Esophagus (tissue), 2 donors: Measurements from ENCODE around the gene VWA3A. TPM values are rescaled to one million over a fixed set of nuclear protein-coding genes. Genes with fewer than 3 reads are reported as not detected.
"Not testable (repeated sequence)": the region's sequence is repeated elsewhere in the genome, so short reads cannot be mapped to it uniquely, and the experiment has no call there.

Source experiments
- H3K27ac ChIP-seq, 2 donors: one replicate each; pipeline ENCODE4 v1.5.1; 2013; ENCODE audit warnings: low read depth in 2 of 2, mild to moderate bottlenecking in 2 of 2, inconsistent platforms in 1 of 2, low read length in 1 of 2, moderate library complexity in 1 of 2
- H3K27me3 ChIP-seq, 2 donors: one replicate each; pipeline ENCODE4 v1.6.1; 2013; ENCODE audit warnings: low read length in 2 of 2, control low read depth in 1 of 2, mild to moderate bottlenecking in 1 of 2; ENCODE audit not compliant: insufficient read depth in 2 of 2, control insufficient read depth in 1 of 2
- H3K36me3 ChIP-seq, 2 donors: one replicate each; pipeline ENCODE4 v1.6.1; 2013; ENCODE audit warnings: low read length in 1 of 2; ENCODE audit not compliant: control insufficient read depth in 2 of 2, insufficient read depth in 2 of 2
- H3K4me1 ChIP-seq, 2 donors: one replicate each; pipeline ENCODE4 v1.6.1; 2013; ENCODE audit warnings: low read length in 1 of 2; ENCODE audit not compliant: control insufficient read depth in 2 of 2, insufficient read depth in 2 of 2
- H3K4me3 ChIP-seq, 2 donors: one replicate each; pipeline ENCODE4 v1.5.1; 2013; ENCODE audit warnings: low read length in 2 of 2, mild to moderate bottlenecking in 2 of 2, low read depth in 1 of 2, moderate library complexity in 1 of 2
- H3K9me3 ChIP-seq, 2 donors: one replicate each; pipeline ENCODE4 v1.6.1; 2013; ENCODE audit warnings: mild to moderate bottlenecking in 2 of 2, low read depth in 1 of 2, low read length in 1 of 2, moderate library complexity in 1 of 2; ENCODE audit not compliant: control insufficient read depth in 2 of 2, insufficient read depth in 1 of 2
- WGBS, 2 donors: extraction: QIAGEN DNeasy Blood & Tissue Kit; methylation state at CpG; one replicate each; pipeline ENCODE4 v1.1.7; 2013; 5-methylcytosine and 5-hydroxymethylcytosine counted together
- polyA plus RNA-seq, 2 donors: library from polyadenylated mRNA; stranded (reverse); fragments of 200-250 nt; gene quantifications; one replicate each; pipeline ENCODE4 v1.2.3, GENCODE V29; 2013
- donor health status: healthy with polysubstance abuse.
- donor health status: Bipolar disorder and iron deficiency.

The VWA3A gene
- polyA plus RNA-seq, 2 donors: 0.01 to 0.24 TPM

DNA sequence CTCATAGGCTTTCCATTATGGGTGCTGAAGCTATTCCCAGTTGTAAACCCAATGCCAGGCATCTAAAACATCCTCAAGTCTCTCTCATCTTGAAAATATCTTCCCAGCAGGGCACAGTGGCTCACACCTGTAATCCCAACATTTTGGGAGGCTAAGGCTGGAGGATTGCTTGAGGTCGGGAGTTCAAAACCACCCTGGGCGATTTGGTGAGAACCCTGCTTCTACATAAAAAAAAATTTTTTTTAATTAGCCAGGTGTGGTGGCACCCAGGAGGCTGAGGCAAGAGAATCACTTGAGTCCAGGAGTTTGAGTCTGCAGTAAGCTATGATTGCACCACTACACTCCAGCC lies 100.7 kb downstream of the VWA3A start:
- Histone ChIP-seq H3K36me3 (no peaks in the 10 kb centered on the region), H3K4me3 (no peak overlapping the region), H3K27ac (peak overlapping the region; percentile 58 to 86), H3K27me3 (no peaks in the 10 kb centered on the region), H3K4me1 (peaks cover 2% of the 10 kb centered on the region in 2 donors), H3K9me3 (no peaks in the 10 kb centered on the region)
- WGBS, 2 donors: 90% methylated on average over 2 of the region's 2 CpGs

DNA sequence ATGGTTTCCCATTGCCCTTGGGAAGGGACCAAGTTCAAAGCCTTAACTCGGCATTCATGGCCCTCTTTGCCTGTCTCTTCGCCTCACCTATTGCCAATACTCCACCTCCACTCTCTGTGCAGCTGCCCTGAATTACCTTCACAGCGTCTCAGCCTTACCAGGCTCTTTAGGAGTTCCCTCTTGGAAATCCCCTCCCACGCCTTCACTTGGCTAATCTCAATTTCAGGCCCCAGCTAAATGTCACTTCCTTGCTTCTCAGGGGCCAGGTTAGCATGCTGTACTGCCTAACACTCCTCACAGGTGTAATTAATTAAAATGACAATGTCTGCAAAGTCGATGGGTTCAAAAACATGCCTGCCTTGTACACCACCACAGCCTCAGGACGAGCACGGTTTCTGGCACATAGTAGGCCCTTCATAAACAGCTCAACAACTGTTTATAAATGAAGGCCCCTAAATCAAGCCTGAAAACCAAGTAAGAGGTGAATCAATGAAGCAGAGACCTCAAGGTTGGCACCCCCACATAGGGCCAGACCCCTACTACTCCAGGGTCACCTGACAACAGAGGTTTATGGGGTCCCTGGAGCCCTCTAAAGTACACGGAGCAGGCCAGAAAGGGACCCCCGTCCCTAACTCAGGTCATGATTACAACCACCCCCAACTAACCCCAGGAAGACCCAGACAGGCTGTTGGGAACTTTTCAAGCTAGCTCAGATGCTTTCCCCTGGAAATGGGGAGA lies 102.5 kb downstream of the VWA3A start:
- H3K4me3 ChIP-seq: no peak overlapping the region
- H3K27ac ChIP-seq: peak overlapping the region; percentile 36
- no peaks in the 10 kb centered on the region for H3K4me1 ChIP-seq
- H3K27me3 ChIP-seq: no peaks in the 10 kb centered on the region
- 65 to 69% methylated on average over 9 of the region's 9 CpGs for WGBS, 2 donors
- no peaks in the 10 kb centered on the region for H3K9me3 ChIP-seq
- no peaks in the 10 kb centered on the region for H3K36me3 ChIP-seq

DNA sequence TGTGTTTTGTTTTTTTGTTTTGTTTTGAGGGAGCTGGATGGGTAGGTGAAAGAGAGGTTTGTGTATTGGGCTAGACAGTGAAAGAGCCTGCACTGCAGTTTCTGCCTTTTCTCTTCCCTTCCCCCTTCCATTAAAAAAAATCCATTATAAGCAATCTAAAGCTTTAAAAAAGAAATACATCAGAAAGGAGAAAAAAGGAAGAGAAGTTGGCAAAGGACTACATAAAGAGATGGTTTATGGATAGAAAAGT lies 103.0 kb downstream of the VWA3A start:
- Histone ChIP-seq H3K4me3 (no peak overlapping the region), H3K27me3 (no peaks in the 10 kb centered on the region), H3K27ac (peak overlapping the region; percentile 60 to 69), H3K9me3 (no peaks in the 10 kb centered on the region), H3K36me3 (no peaks in the 10 kb centered on the region), H3K4me1 (no peaks in the 10 kb centered on the region)

DNA sequence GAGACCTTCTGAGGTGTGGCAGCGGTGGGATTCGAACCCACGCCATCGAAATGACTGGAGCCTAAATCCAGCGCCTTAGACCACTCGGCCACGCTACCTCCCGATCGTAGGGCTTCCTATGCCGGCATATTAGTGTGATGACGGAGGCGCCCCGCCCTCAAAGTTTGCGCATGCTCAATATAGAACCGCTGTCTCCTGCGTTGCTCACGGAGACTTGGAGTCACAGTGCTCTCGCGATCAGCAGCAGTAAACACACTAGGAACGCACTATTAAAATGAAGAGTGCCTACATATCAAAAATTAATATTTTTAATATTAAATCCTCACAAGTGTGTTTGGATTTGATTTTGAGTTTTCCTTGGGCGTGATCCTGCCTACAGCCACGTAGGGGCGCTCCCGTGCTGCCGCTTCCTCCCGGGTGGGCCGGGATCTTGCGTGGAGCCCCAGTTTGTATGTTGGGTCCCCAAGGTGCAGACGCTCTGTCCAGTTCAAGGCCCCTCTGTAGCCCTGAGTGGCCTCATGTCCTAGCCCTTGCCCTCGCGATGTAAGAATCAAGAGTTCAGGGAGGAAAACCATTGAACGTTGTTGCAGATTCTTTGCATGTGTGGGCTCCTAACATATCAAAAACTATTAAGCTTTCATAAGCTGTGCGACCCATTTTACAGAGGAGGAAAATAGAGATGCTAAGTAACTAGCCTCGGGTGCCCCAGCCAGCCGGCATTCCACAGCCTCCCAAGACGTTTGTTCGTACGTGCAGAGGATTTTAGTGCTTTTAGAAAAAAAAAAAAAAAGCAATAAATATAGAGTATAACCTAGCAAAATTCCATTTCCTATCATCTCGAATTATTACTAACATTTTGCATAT lies 103.6 kb downstream of the VWA3A start:
- H3K4me1 ChIP-seq: no peaks in the 10 kb centered on the region
- H3K27me3 ChIP-seq: no peaks in the 10 kb centered on the region
- WGBS, 2 donors: 2% methylated on average over 39 of the region's 39 CpGs
- no peaks in the 10 kb centered on the region for H3K9me3 ChIP-seq
- H3K4me3 ChIP-seq: peak overlapping the region; percentile 47 to 64
- H3K36me3 ChIP-seq: no peaks in the 10 kb centered on the region
- peak overlapping the region; percentile 60 to 69 for H3K27ac ChIP-seq

DNA sequence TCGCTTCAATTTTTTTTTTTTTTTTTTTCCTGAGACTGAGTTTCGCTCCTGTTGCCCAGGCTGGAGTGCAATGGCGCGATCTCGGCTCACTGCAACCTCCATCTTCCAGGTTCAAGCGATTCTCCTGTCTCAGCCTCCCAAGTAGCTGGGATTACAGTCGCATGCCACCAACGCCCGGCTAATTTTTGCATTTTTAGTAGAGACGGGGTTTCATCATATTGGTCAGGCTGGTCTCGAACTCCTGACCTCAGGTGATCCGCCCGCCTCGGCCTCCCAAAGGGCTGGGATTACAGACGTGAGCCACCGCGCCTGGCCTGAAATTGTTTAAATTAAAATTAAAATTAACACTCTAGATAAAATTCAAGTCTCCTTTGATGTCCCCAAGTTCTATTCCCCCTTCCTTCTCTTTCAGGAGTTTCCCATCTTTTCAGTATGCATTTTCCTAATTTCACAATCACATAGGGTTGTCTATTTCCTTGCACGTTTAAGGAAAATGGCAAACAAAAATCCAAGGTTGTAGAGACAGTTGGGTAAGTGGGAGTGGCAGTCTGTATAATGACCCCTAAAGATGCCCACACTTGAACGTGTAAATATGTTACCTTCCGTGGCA lies 104.3 kb downstream of the VWA3A start:
- H3K36me3 ChIP-seq, H3K4me3 ChIP-seq, H3K4me1 ChIP-seq, H3K27me3 ChIP-seq, H3K9me3 ChIP-seq, H3K27ac ChIP-seq: not testable (repeated sequence)
- 37 to 39% methylated on average over 20 of the region's 20 CpGs for WGBS, 2 donors

DNA sequence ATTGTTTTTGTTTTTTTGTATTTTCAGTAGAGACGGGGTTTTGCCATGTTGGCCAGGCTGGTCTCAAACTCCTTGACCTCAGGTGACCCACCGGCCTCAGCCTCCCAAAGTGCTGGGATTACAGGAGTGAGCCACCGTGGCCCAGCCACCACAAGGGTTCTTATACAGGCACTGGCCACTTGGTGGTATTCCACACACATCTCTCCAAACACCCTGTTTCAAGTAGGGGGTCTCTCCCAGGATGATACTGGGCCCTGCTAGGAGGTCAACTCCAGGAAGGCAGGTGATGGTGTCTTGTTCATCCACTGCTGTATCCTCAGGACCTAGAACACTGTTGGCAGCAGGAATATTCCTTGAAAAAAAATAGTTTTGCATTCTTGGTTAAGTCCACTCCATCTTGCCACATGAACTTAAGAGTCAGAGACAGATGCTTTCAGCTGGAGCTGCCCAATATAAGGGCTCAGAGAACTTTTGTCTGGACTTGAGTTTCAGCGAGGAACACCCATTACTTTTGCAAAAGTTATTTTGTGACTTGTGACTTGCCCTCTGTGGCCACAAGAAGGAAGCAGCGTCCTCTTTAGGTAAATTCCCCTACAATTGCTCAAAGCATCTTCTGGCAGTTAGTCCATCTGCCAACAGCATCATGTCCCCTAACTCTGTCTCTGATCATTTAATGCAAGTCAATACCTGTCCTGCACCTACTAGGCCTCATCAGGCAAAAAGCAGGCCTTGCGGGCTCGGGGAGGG lies 106.4 kb downstream of the VWA3A start:
- no peaks in the 10 kb centered on the region for H3K4me1 ChIP-seq
- WGBS, 2 donors: 63 to 67% methylated on average over 7 of the region's 7 CpGs
- H3K27ac ChIP-seq: peak overlapping the region; percentile 85 to 87
- H3K9me3 ChIP-seq: no peaks in the 10 kb centered on the region
- H3K27me3 ChIP-seq: no peaks in the 10 kb centered on the region
- no peaks in the 10 kb centered on the region for H3K36me3 ChIP-seq
- H3K4me3 ChIP-seq: no peak overlapping the region

DNA sequence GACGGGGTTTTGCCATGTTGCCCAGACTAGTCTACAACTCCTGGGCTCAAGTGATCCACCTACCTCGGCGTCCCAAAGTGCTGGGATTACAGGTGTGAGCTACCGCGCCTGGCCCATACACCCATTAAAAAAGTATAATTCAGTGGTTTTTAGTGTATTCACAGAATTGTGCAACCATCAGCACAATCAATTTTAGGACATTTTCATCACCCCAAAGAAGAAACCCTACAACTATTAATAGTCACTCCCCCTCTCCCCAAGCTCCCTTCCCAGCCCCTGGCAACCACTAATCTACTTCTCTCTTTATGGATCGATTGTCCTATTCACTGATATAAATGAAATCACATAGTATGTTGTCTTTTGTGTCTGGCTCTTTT lies 109.9 kb downstream of the VWA3A start:
- Histone ChIP-seq H3K36me3 (no peaks in the 10 kb centered on the region), H3K4me1 (no peaks in the 10 kb centered on the region), H3K27me3 (no peaks in the 10 kb centered on the region), H3K4me3 (no peak overlapping the region), H3K9me3 (no peaks in the 10 kb centered on the region), H3K27ac (no peak overlapping the region)
- WGBS, 2 donors: 74 to 83% methylated on average over 6 of the region's 6 CpGs

DNA sequence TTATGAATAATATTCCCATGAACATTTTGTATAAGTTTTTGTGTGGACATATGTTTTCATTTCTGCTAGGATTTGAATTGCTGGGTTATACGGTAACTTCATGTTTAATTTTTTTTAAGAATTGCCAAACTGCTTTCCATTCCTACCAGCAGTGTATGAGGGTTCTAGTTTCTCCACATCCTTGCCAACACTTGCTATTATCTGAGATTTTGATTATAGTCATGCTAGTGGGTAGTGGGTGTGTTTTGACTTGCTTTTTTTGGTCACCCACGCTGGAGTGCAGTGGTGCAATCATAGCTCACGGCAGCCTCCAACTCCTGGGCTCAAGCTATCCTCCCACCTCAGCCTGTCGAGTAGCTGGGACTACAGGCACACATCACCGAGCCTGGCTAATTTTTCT lies 110.8 kb downstream of the VWA3A start:
- no peaks in the 10 kb centered on the region for H3K9me3 ChIP-seq
- no peak overlapping the region for H3K4me3 ChIP-seq
- H3K4me1 ChIP-seq: peaks cover 0 to 4% of the 10 kb centered on the region in 2 donors
- no peaks in the 10 kb centered on the region for H3K36me3 ChIP-seq
- WGBS, 2 donors: 78 to 82% methylated on average over 5 of the region's 5 CpGs
- no peak overlapping the region for H3K27ac ChIP-seq
- H3K27me3 ChIP-seq: no peaks in the 10 kb centered on the region

DNA sequence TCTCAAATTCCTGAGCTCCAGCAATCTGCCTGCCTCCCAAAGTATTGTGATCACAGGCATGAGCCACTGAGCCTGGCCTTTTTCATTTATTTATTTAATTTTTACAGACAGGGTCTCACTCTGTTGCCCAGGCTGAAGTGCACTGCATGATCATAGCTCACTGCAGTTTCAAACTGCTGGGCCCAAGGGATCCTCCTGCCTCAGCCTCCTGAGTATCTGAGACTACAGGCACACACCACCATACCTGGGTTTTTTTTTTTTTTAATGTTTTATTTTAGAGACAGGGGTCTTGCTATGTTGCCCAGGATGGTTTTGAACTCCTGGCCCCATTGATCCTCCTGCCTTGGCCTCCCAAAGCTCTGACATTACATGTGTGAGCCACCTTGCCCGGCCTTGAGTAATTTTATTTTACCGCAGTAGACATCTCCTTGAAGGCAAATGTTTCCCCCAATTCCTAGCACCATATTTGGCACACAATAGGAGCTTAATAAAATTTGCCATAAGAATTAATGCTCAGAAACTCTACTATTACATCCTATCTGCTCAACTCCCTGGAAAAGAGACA lies 111.8 kb downstream of the VWA3A start:
- Histone ChIP-seq H3K4me3 (no peak overlapping the region), H3K27ac (no peak overlapping the region), H3K36me3 (no peaks in the 10 kb centered on the region), H3K4me1 (peaks cover 0 to 6% of the 10 kb centered on the region in 2 donors), H3K9me3 (no peaks in the 10 kb centered on the region), H3K27me3 (no peaks in the 10 kb centered on the region)
- 94 to 96% methylated on average over 2 of the region's 2 CpGs for WGBS, 2 donors
